Astrocyte of the cerebellum (primary cell): Measurements from ENCODE around the gene MDFIC2.

Source experiments
- DNase-seq: peaks from one replicate; pipeline ENCODE4 v3.0.0-alpha.2; 2011; ENCODE audit warnings: low read depth
- H3K4me3 ChIP-seq: 2 replicates; pipeline ENCODE4 v1.5.1; 2011; ENCODE audit warnings: mild to moderate bottlenecking, low read depth, low read length, moderate library complexity
- in situ Hi-C: cut with HindIII; loops from 2 replicates; pipeline ENCODE4 v1.10.0; 2017; ENCODE audit warnings: low sequenced_read_pairs
- TF ChIP-seq, protein P1 (sequence below): IDR thresholded peaks from 2 replicates; pipeline ENCODE4 v1.5.1; 2012; ENCODE audit warnings: low read length, low read depth, moderate library complexity, mild to moderate bottlenecking; ENCODE audit errors: missing control alignments

MDFIC2 gene

GRCh38 chr3:70179111-70179510 is 133.3 kb downstream of the MDFIC2 start:
- TF ChIP-seq, protein P1, sequence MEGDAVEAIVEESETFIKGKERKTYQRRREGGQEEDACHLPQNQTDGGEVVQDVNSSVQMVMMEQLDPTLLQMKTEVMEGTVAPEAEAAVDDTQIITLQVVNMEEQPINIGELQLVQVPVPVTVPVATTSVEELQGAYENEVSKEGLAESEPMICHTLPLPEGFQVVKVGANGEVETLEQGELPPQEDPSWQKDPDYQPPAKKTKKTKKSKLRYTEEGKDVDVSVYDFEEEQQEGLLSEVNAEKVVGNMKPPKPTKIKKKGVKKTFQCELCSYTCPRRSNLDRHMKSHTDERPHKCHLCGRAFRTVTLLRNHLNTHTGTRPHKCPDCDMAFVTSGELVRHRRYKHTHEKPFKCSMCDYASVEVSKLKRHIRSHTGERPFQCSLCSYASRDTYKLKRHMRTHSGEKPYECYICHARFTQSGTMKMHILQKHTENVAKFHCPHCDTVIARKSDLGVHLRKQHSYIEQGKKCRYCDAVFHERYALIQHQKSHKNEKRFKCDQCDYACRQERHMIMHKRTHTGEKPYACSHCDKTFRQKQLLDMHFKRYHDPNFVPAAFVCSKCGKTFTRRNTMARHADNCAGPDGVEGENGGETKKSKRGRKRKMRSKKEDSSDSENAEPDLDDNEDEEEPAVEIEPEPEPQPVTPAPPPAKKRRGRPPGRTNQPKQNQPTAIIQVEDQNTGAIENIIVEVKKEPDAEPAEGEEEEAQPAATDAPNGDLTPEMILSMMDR: no peak
- H3K4me3 ChIP-seq: no peak overlapping the region
- no peak for DNase-seq
- in situ Hi-C loops: no loop called here

DNA sequence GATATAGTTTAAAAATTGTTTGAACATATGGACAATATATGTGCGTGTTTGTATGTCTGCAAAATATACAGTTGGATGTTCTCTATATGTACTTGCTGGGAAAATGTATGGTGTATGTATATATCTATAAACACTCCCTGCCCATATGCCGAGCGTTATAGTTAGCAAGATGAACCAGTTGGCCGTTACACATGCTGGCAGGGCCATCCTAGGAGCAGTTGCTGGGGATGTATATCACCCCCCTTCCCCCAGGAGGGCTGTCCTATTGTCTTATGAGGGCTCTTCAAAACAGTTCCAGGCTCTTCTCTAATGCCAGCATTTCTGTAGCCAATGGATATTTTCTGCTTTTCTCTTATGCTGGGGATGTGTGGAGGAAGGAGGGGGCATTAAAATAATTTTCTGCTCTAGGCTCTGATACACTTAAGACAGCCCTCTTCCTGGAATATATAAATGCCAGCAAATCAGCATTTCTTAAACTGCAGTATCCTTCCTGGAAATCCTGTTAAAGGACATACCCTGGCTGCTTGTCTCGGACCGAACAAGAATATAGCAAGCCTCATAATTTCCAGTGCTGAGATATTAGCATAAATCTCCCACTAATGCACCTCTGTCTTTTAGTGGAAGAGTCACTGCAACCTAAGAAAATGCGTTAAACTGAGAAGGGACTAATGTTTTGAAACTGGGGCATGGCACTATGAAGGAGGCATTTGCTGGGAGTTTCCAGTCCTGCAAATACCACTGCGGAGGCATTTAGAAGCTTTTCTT is 134.4 kb downstream of the MDFIC2 start:
- in situ Hi-C loops: no loop called here
- TF ChIP-seq, protein P1: no peak
- no peak overlapping the region for H3K4me3 ChIP-seq
- no peak for DNase-seq

DNA sequence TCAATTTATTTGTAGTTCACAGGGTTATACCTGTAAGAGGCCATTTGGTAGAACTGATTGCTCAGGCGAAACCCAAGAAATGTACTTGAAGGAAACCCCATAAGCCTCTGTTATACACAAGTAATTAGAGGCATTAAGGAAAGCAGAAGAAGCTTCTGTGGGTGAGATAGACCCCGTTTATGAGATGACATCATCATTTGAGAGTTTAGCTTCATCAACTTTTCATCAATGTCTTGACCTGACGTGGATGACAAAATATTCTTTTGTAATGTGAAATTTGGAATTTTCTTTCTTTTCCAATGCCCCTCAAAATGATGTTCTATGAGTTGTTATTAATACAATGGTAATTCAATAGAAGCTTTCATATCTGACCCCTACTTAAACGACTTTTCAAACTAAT is 136.2 kb downstream of the MDFIC2 start:
- TF ChIP-seq, protein P1: no peak
- in situ Hi-C loops: no loop called here

GRCh38 chr3:70156808-70157207 is 155.6 kb downstream of the MDFIC2 start:
- TF ChIP-seq, protein P1: no peak
- in situ Hi-C loops: no loop called here
- DNase-seq: no peak
- no peak overlapping the region for H3K4me3 ChIP-seq

More for the DNA sequence above, 136.2 kb downstream of the MDFIC2 start:
- DNase-seq: no peak
- H3K4me3 ChIP-seq: no peak overlapping the region

DNA sequence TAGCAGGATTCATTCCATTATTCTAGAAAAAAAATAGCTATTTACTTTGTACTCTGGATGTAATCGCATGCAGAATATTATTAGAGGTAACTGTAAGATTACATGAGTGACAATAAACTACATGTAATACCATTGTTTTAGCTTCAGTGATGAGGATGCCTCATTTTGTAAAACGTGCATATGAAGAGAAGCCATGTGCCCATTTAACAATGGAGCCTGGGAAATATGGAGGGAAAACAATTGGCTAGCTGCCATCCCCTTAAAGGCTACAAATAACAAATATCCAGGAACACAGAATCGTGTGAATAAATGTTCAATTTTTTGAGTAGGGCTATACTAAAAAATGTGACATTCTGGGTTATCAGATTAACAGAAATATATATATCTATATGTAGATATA is 161.8 kb downstream of the MDFIC2 start:
- no peak for DNase-seq
- in situ Hi-C loops: no loop called here
- TF ChIP-seq, protein P1: no peak
- no peak overlapping the region for H3K4me3 ChIP-seq

- no peak for DNase-seq
- H3K4me3 ChIP-seq: no peak overlapping the region
- TF ChIP-seq, protein P1: no peak
- in situ Hi-C loops: no loop called here
Measured at GRCh38 chr3:70149714-70150400, 162.6 kb downstream of the MDFIC2 start.
